HG02588 (cell line): Measurements from ENCODE around the gene SLC9A9.
"Not testable (repeated sequence)": the region's sequence is repeated elsewhere in the genome, so short reads cannot be mapped to it uniquely, and the experiment has no call there.

ENCODE experiments used
- ATAC-seq: cut with Tn5 transposase; IDR thresholded peaks from one replicate; pipeline ENCODE4 v1.9.1; 2021; ENCODE audit warnings: mild to moderate bottlenecking, moderate library complexity; ENCODE audit not compliant: unreplicated experiment

Gene SLC9A9

GRCh38 chr3:143810953-143811265 lies 37.4 kb downstream of the SLC9A9 start:
- ATAC-seq: no peak

- no peak for ATAC-seq
Observed at GRCh38 chr3:143810166-143810952, 37.9 kb downstream of the SLC9A9 start.

- no peak for ATAC-seq
Observed at GRCh38 chr3:143809121-143809621, 39.1 kb downstream of the SLC9A9 start.

GRCh38 chr3:143808030-143808429 lies 40.2 kb downstream of the SLC9A9 start:
- no peak for ATAC-seq

GRCh38 chr3:143806038-143806437 lies 42.2 kb downstream of the SLC9A9 start:
- no peak for ATAC-seq

- ATAC-seq: not testable (repeated sequence)
Observed at GRCh38 chr3:143805476-143805875, 42.8 kb downstream of the SLC9A9 start.

- ATAC-seq: not testable (repeated sequence)
Observed at GRCh38 chr3:143801046-143801445, 47.2 kb downstream of the SLC9A9 start.

- ATAC-seq: not testable (repeated sequence)
Observed at GRCh38 chr3:143798151-143798550, 50.1 kb downstream of the SLC9A9 start.

- ATAC-seq: no peak
Observed at GRCh38 chr3:143795874-143796273, 52.4 kb downstream of the SLC9A9 start.

- ATAC-seq: no peak
Observed at GRCh38 chr3:143794793-143795462, 53.3 kb downstream of the SLC9A9 start.

- no peak for ATAC-seq
Observed at GRCh38 chr3:143793971-143794370, 54.3 kb downstream of the SLC9A9 start.

- ATAC-seq: no peak
Observed at GRCh38 chr3:143791386-143791785, 56.9 kb downstream of the SLC9A9 start.

GRCh38 chr3:143786219-143787191 lies 61.8 kb downstream of the SLC9A9 start:
- no peak for ATAC-seq

GRCh38 chr3:143784446-143784845 lies 63.8 kb downstream of the SLC9A9 start:
- no peak for ATAC-seq

GRCh38 chr3:143783851-143784370 lies 64.4 kb downstream of the SLC9A9 start:
- no peak for ATAC-seq

- ATAC-seq: no peak
Observed at GRCh38 chr3:143775459-143775858, 72.8 kb downstream of the SLC9A9 start.

- ATAC-seq: no peak
Observed at GRCh38 chr3:143771939-143772338, 76.3 kb downstream of the SLC9A9 start.

- ATAC-seq: no peak
Observed at GRCh38 chr3:143771258-143771657, 77.0 kb downstream of the SLC9A9 start.

GRCh38 chr3:143770391-143770790 lies 77.9 kb downstream of the SLC9A9 start:
- no peak for ATAC-seq

GRCh38 chr3:143769616-143770015 lies 78.7 kb downstream of the SLC9A9 start:
- ATAC-seq: no peak

- no peak for ATAC-seq
Observed at GRCh38 chr3:143764840-143765239, 83.4 kb downstream of the SLC9A9 start.
